GM21360 (cell line): ENCODE measurements around the gene LIPM.

ENCODE experiments used
- ATAC-seq: cut with Tn5 transposase; IDR thresholded peaks from one replicate; pipeline ENCODE4 v1.9.1; 2021; ENCODE audit warnings: mild to moderate bottlenecking, moderate library complexity; ENCODE audit not compliant: unreplicated experiment

The LIPM gene

GRCh38 chr10:88802523-88803285, at the start of gene LIPM:
TSS of gene LIPM (plus strand) at chr10:88802730. CDS start at chr10:88802897, 167 bp downstream.
- no peak for ATAC-seq

GRCh38 chr10:88754287-88754686, 48.2 kb upstream of the LIPM start:
- ATAC-seq: no peak

- ATAC-seq: peak; percentile 60
These were observed 46.8 kb upstream of the LIPM start for GRCh38 chr10:88755753-88756152.

- no peak for ATAC-seq
These were observed 45.9 kb upstream of the LIPM start for GRCh38 chr10:88756660-88757059.

- ATAC-seq: no peak
These were observed 43.0 kb upstream of the LIPM start, which contains the start of gene LIPN for GRCh38 chr10:88759366-88760101. TSS of gene LIPN (plus strand) at chr10:88760020. CDS start at chr10:88761406, 1,386 bp downstream.

- ATAC-seq: no peak
These were observed 39.6 kb upstream of the LIPM start for GRCh38 chr10:88762906-88763305.

- ATAC-seq: no peak
These were observed 39.1 kb upstream of the LIPM start for GRCh38 chr10:88763441-88763840.

- no peak for ATAC-seq
These were observed 38.4 kb upstream of the LIPM start for GRCh38 chr10:88764110-88764509.

GRCh38 chr10:88765816-88766215, 36.7 kb upstream of the LIPM start:
- no peak for ATAC-seq

GRCh38 chr10:88769384-88769783, 33.1 kb upstream of the LIPM start:
- ATAC-seq: no peak

GRCh38 chr10:88781206-88781605, 21.3 kb upstream of the LIPM start:
- ATAC-seq: no peak

- no peak for ATAC-seq
These were observed 20.3 kb upstream of the LIPM start for GRCh38 chr10:88782222-88782621.

GRCh38 chr10:88783724-88784123, 18.8 kb upstream of the LIPM start:
- ATAC-seq: no peak

- no peak for ATAC-seq
These were observed 16.3 kb upstream of the LIPM start for GRCh38 chr10:88786032-88786770.

GRCh38 chr10:88787463-88787862, 15.1 kb upstream of the LIPM start:
- ATAC-seq: no peak

GRCh38 chr10:88788924-88789323, 13.6 kb upstream of the LIPM start:
- ATAC-seq: no peak

- no peak for ATAC-seq
These were observed 10.6 kb upstream of the LIPM start for GRCh38 chr10:88791924-88792323.

GRCh38 chr10:88792661-88793060, 9.9 kb upstream of the LIPM start:
- ATAC-seq: no peak

GRCh38 chr10:88793712-88794299, 8.7 kb upstream of the LIPM start:
- ATAC-seq: no peak

GRCh38 chr10:88794731-88795130, 7.8 kb upstream of the LIPM start:
- ATAC-seq: no peak
